Trophoblast cell (in vitro differentiated cells and primary cell): ENCODE results near the gene ARHGEF40.
A peak's percentile ranks its signal among the peaks of the same experiment; 100 is the strongest.

Source experiments
- DNase-seq, 2 donors: peaks; one replicate each; pipeline ENCODE4 v3.0.0-alpha.2; 2016
- H2AFZ ChIP-seq: 2 replicates; pipeline ENCODE4 v1.6.1; 2013; ENCODE audit warnings: low read length, moderate library complexity, mild to moderate bottlenecking; ENCODE audit not compliant: insufficient read depth, poor library complexity
- H2AK5ac ChIP-seq: 2 replicates; pipeline ENCODE4 v1.6.1; 2013; ENCODE audit warnings: mild to moderate bottlenecking, low read length
- H2BK120ac ChIP-seq: 2 replicates; pipeline ENCODE4 v1.6.1; 2013; ENCODE audit warnings: low read length, mild to moderate bottlenecking, moderate library complexity; ENCODE audit not compliant: insufficient read depth, poor library complexity
- H2BK12ac ChIP-seq: 2 replicates; pipeline ENCODE4 v1.6.1; 2013; ENCODE audit warnings: mild to moderate bottlenecking, low read length, moderate library complexity
- H2BK5ac ChIP-seq: 2 replicates; pipeline ENCODE4 v1.6.1; 2013; ENCODE audit warnings: low read length, low read depth, moderate library complexity, mild to moderate bottlenecking; ENCODE audit not compliant: poor library complexity
- H3K14ac ChIP-seq: 2 replicates; pipeline ENCODE4 v1.6.1; 2013; ENCODE audit warnings: mild to moderate bottlenecking, low read length
- H3K18ac ChIP-seq: 2 replicates; pipeline ENCODE4 v1.6.1; 2013; ENCODE audit warnings: mild to moderate bottlenecking, low read length
- H3K23ac ChIP-seq: 2 replicates; pipeline ENCODE4 v1.6.1; 2013; ENCODE audit warnings: low read length
- H3K27ac ChIP-seq: 2 replicates; pipeline ENCODE4 v1.5.1; 2013; ENCODE audit warnings: low read depth, mild to moderate bottlenecking, inconsistent platforms, low read length, moderate library complexity
- H3K27me3 ChIP-seq: 2 replicates; pipeline ENCODE4 v1.6.1; 2013; ENCODE audit warnings: inconsistent platforms, mild to moderate bottlenecking, low read length, moderate library complexity; ENCODE audit not compliant: insufficient read depth
- H3K36me3 ChIP-seq, 2 experiments: 1 replicate in 1 of 2; 2 replicates in 1 of 2; pipeline ENCODE4 v1.6.1; 2013; ENCODE audit warnings: low read length in 2 of 2, mild to moderate bottlenecking in 2 of 2, moderate library complexity in 1 of 2; ENCODE audit not compliant: insufficient read depth in 2 of 2, control insufficient read depth in 1 of 2
- H3K4ac ChIP-seq: 2 replicates; pipeline ENCODE4 v1.6.1; 2013; ENCODE audit warnings: low read depth, mild to moderate bottlenecking, low read length, moderate library complexity
- H3K4me1 ChIP-seq, 2 experiments: 1 replicate in 1 of 2; 2 replicates in 1 of 2; pipeline ENCODE4 v1.6.1; 2013; ENCODE audit warnings: low read length in 2 of 2, mild to moderate bottlenecking in 2 of 2, moderate library complexity in 1 of 2; ENCODE audit not compliant: insufficient read depth in 2 of 2, control insufficient read depth in 1 of 2
- H3K4me2 ChIP-seq: 2 replicates; pipeline ENCODE4 v1.6.1; 2013; ENCODE audit warnings: inconsistent platforms, mild to moderate bottlenecking, low read length, moderate library complexity
- H3K4me3 ChIP-seq: 2 replicates; pipeline ENCODE4 v1.5.1; 2013; ENCODE audit warnings: mild to moderate bottlenecking, low read depth, low read length, inconsistent platforms
- H3K79me1 ChIP-seq: one replicate; pipeline ENCODE4 v1.6.1; 2013; ENCODE audit warnings: low read length
- H3K79me2 ChIP-seq: 2 replicates; pipeline ENCODE4 v1.6.1; 2013; ENCODE audit warnings: low read length, mild to moderate bottlenecking; ENCODE audit not compliant: control insufficient read depth, insufficient read depth, poor library complexity
- H3K9ac ChIP-seq: 2 replicates; pipeline ENCODE4 v1.6.1; 2013; ENCODE audit warnings: mild to moderate bottlenecking, low read length
- H3K9me3 ChIP-seq: 2 replicates; pipeline ENCODE4 v1.6.1; 2013; ENCODE audit warnings: low read depth, mild to moderate bottlenecking, control low read depth, inconsistent platforms, low read length; ENCODE audit not compliant: insufficient read depth
- H4K12ac ChIP-seq: 2 replicates; pipeline ENCODE4 v1.6.1; 2013; ENCODE audit warnings: low read depth, mild to moderate bottlenecking, low read length, moderate library complexity
- H4K8ac ChIP-seq: 2 replicates; pipeline ENCODE4 v1.6.1; 2013; ENCODE audit warnings: low read depth, mild to moderate bottlenecking, low read length, moderate library complexity
- H4K91ac ChIP-seq: one replicate; pipeline ENCODE4 v1.6.1; 2013; ENCODE audit warnings: low read depth, mild to moderate bottlenecking, low read length, moderate library complexity
- WGBS: extraction: QIAGEN DNeasy Blood & Tissue Kit; methylation state at CpG from one replicate; pipeline ENCODE4 v1.1.7; 2013; ENCODE audit warnings: missing lambda C conversion rate; ENCODE audit not compliant: insufficient read length, insufficient coverage; ENCODE audit errors: extremely low coverage; 5-methylcytosine and 5-hydroxymethylcytosine counted together

Gene ARHGEF40

GRCh38 chr14:21104448-21105060 lies 34.5 kb downstream of the ARHGEF40 start:
- Histone ChIP-seq H3K18ac (peak overlapping the region; percentile 95), H3K9ac (peak overlapping the region; percentile 78), H2BK120ac (peak overlapping the region; percentile 99), H2AK5ac (no peak overlapping the region), H3K4me3 (peak overlapping the region; percentile 81), H3K27me3 (no peaks in the 10 kb centered on the region), H2BK12ac (peak overlapping the region; percentile 46), H3K14ac (peak overlapping the region; percentile 98), H4K12ac (peak overlapping the region; percentile 96), H3K4me1 (peaks cover 9 to 18% of the 10 kb centered on the region in 2 experiments), H3K9me3 (peaks cover 2% of the 10 kb centered on the region), H3K4ac (peak overlapping the region; percentile 60), H2AFZ (peak overlapping the region; percentile 96), H3K23ac (no peak overlapping the region), H4K91ac (peak overlapping the region; percentile 88), H3K27ac (peak overlapping the region; percentile 97), H3K79me1 (peaks cover 11% of the 10 kb centered on the region), H3K79me2 (peaks cover 6% of the 10 kb centered on the region), H3K4me2 (peak overlapping the region; percentile 71), H4K8ac (peak overlapping the region; percentile 100), H2BK5ac (peak overlapping the region; percentile 100), H3K36me3 (no peaks in the 10 kb centered on the region)
- WGBS: no CpG with 5 or more reads among the region's 8 CpGs
- peak; percentile 65 to 78 for DNase-seq

DNA sequence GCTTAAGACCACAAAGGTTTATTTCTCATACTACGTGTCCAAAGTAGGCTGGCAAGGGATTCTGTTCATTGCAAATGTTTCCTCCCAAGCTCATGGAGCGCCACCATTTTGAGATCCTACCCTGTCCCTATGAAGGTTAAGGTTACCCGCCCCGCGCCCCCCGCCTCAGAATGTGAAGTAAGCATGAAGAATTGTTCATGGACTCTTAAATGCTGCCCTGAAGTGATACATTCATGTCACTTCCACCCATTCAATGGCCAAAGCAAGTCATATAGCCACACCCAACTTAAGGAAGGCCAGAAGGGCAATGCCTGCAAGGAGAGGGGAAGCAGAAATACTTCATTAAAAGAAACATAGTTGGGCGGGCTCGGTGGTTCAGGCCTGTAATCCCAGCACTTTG lies 35.0 kb downstream of the ARHGEF40 start:
- no peaks in the 10 kb centered on the region for H3K27me3 ChIP-seq

GRCh38 chr14:21106176-21106497 lies 36.0 kb downstream of the ARHGEF40 start:
- Histone ChIP-seq H3K27ac (no peak overlapping the region), H3K4me2 (no peak overlapping the region), H3K79me1 (peaks cover 11% of the 10 kb centered on the region), H3K79me2 (peaks cover 6% of the 10 kb centered on the region), H2AFZ (peak overlapping the region; percentile 6), H3K4ac (no peak overlapping the region), H4K8ac (no peak overlapping the region), H2AK5ac (no peak overlapping the region), H3K4me3 (no peak overlapping the region), H3K36me3 (no peaks in the 10 kb centered on the region), H3K14ac (no peak overlapping the region), H3K9me3 (peaks cover 2% of the 10 kb centered on the region), H2BK5ac (no peak overlapping the region), H2BK12ac (no peak overlapping the region), H2BK120ac (no peak overlapping the region), H4K91ac (no peak overlapping the region), H3K23ac (no peak overlapping the region), H3K27me3 (no peaks in the 10 kb centered on the region), H4K12ac (no peak overlapping the region), H3K9ac (peak overlapping the region; percentile 24), H3K4me1 (peaks cover 9 to 18% of the 10 kb centered on the region in 2 experiments), H3K18ac (no peak overlapping the region)
- WGBS: no CpG with 5 or more reads among the region's 4 CpGs
- DNase-seq: peak in 1 of 2 donors; percentile 42

More for the DNA sequence above, 35.0 kb downstream of the ARHGEF40 start:
- Histone ChIP-seq H3K9me3 (peaks cover 2% of the 10 kb centered on the region), H4K8ac (no peak overlapping the region), H3K4me3 (no peak overlapping the region), H4K91ac (no peak overlapping the region), H2AK5ac (no peak overlapping the region), H3K36me3 (no peaks in the 10 kb centered on the region), H3K18ac (no peak overlapping the region), H2BK120ac (no peak overlapping the region), H2BK12ac (no peak overlapping the region), H3K4me1 (peaks cover 9 to 18% of the 10 kb centered on the region in 2 experiments), H3K9ac (no peak overlapping the region), H3K23ac (no peak overlapping the region), H3K4me2 (no peak overlapping the region), H3K14ac (no peak overlapping the region), H3K79me2 (peaks cover 6% of the 10 kb centered on the region), H3K4ac (no peak overlapping the region), H2AFZ (no peak overlapping the region), H3K27ac (no peak overlapping the region), H2BK5ac (no peak overlapping the region), H3K79me1 (peaks cover 11% of the 10 kb centered on the region), H4K12ac (no peak overlapping the region)
- DNase-seq: no peak
- WGBS: no CpG with 5 or more reads among the region's 8 CpGs

DNA sequence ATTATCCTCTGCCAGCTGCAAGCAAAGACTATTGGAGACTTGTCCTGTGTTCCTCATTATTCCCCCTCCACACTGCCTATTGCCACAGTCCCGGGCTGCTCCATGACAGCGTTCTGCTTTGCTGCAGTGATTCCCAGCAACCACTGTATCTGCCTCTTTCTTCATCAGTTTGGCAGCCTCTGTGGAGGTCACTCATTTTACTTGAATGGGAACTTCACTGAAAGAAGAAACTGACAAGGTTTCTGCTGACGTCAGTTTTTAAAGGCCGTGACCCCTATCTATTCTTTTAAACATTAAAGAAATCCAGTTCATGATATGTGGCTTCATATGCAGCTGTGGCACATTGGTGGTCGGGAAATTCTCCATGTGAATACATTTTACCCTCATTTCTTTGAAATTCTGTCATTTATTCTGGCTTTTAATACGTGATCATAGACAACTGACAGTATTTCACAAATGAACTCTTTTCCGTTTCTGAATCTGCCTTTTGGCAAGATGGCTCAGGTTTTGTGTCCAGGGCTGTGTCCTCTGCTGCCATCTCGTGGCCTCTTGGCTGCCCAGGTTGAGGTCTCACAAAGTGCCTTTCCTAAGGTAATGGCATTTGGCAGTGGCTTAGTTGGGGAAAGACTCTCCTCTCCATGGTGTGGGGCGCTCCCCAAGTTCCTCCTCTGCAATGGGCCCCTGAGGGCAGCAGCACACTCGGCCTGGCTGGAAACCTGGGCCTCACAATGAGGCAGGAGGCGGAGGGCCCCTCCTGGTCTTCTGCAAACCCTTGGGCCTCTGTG lies 36.6 kb downstream of the ARHGEF40 start:
- H3K27me3 ChIP-seq: no peaks in the 10 kb centered on the region
- no peak overlapping the region for H2BK5ac ChIP-seq
- no peak overlapping the region for H3K18ac ChIP-seq
- H2BK120ac ChIP-seq: no peak overlapping the region
- peak; percentile 69 to 84 for DNase-seq
- no peak overlapping the region for H2AK5ac ChIP-seq
- no peak overlapping the region for H4K12ac ChIP-seq
- peaks cover 11% of the 10 kb centered on the region for H3K79me1 ChIP-seq
- H3K4me2 ChIP-seq: no peak overlapping the region
- no peak overlapping the region for H3K4me3 ChIP-seq
- H3K4me1 ChIP-seq: peaks cover 9 to 17% of the 10 kb centered on the region in 2 experiments
- H2AFZ ChIP-seq: peak overlapping the region; percentile 6
- no peak overlapping the region for H3K23ac ChIP-seq
- no peak overlapping the region for H3K4ac ChIP-seq
- no peak overlapping the region for H4K8ac ChIP-seq
- H3K9me3 ChIP-seq: peaks cover 2% of the 10 kb centered on the region
- H2BK12ac ChIP-seq: no peak overlapping the region
- no peaks in the 10 kb centered on the region for H3K36me3 ChIP-seq
- no peak overlapping the region for H4K91ac ChIP-seq
- H3K9ac ChIP-seq: peak overlapping the region; percentile 24
- no peak overlapping the region for H3K14ac ChIP-seq
- no CpG with 5 or more reads among the region's 11 CpGs for WGBS
- H3K79me2 ChIP-seq: peaks cover 6% of the 10 kb centered on the region
- no peak overlapping the region for H3K27ac ChIP-seq
